Neuron (in vitro differentiated cells): ENCODE results near the gene CCL1.

ENCODE experiments used
- H2AFZ ChIP-seq: one replicate; pipeline ENCODE4 v1.6.1; 2013; ENCODE audit warnings: low read depth, mild to moderate bottlenecking, inconsistent platforms, low read length, moderate library complexity
- H3K27me3 ChIP-seq: one replicate; pipeline ENCODE4 v1.6.1; 2013; ENCODE audit warnings: low read length; ENCODE audit not compliant: insufficient read depth
- H3K36me3 ChIP-seq: one replicate; pipeline ENCODE4 v1.6.1; 2013; ENCODE audit warnings: low read length; ENCODE audit not compliant: insufficient read depth
- H3K4me1 ChIP-seq: one replicate; pipeline ENCODE4 v1.6.1; 2013; ENCODE audit warnings: low read length; ENCODE audit not compliant: insufficient read depth
- H3K4me3 ChIP-seq: 2 replicates; pipeline ENCODE4 v1.5.1; 2013; ENCODE audit warnings: mild to moderate bottlenecking, low read length, moderate library complexity
- H3K9me3 ChIP-seq: one replicate; pipeline ENCODE4 v1.6.1; 2013; ENCODE audit warnings: low read length

CCL1 gene, protein sequence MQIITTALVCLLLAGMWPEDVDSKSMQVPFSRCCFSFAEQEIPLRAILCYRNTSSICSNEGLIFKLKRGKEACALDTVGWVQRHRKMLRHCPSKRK

GRCh38 chr17:34363183-34363661 lies at the start of gene CCL1:
Gene CCL1, minus strand, starts transcription at chr17:34363233. Its CDS starts 72 bp downstream, at chr17:34363161.
- H3K4me1 ChIP-seq = no peaks in the 10 kb centered on the region

DNA sequence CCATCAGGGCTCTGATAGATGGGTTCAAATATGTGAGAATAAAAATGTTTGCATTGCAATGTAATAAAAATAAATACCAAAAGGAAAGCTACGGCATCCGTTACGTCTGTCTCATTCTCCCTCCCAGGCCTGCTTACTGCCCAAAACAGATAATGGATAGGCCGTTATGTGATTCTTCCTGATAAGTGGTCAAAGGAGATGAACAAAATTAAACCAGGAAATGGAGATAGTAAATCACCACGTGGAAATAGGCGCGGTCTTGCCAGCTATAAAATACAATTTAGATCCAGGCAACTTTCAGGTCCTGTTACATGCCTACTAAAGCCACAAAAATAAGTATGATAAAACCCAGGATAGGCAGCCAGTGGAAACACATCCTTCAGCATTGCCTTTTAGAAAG lies 49.5 kb upstream of the CCL1 start:
- Histone ChIP-seq H3K9me3 (no peaks in the 10 kb centered on the region), H3K4me3 (no peak overlapping the region), H3K36me3 (no peaks in the 10 kb centered on the region), H3K4me1 (no peaks in the 10 kb centered on the region), H3K27me3 (no peaks in the 10 kb centered on the region), H2AFZ (no peak overlapping the region)

More at GRCh38 chr17:34363183-34363661, at the start of gene CCL1:
- H3K4me3 ChIP-seq = no peak within 1 kb of the TSS
- H3K36me3 ChIP-seq = no peaks in the 10 kb centered on the region
- H3K27me3 ChIP-seq = no peaks in the 10 kb centered on the region
- H3K9me3 ChIP-seq = no peaks in the 10 kb centered on the region
- H2AFZ ChIP-seq = no peak within 1 kb of the TSS

GRCh38 chr17:34411646-34412421 lies 48.8 kb upstream of the CCL1 start:
- H2AFZ ChIP-seq = no peak overlapping the region
- H3K9me3 ChIP-seq = no peaks in the 10 kb centered on the region
- no peaks in the 10 kb centered on the region for H3K27me3 ChIP-seq
- H3K36me3 ChIP-seq = no peaks in the 10 kb centered on the region
- H3K4me3 ChIP-seq = no peak overlapping the region
- no peaks in the 10 kb centered on the region for H3K4me1 ChIP-seq

- Histone ChIP-seq H3K9me3 (no peaks in the 10 kb centered on the region), H3K4me3 (no peak overlapping the region), H3K36me3 (no peaks in the 10 kb centered on the region), H2AFZ (no peak overlapping the region), H3K4me1 (no peaks in the 10 kb centered on the region), H3K27me3 (no peaks in the 10 kb centered on the region)
Observed at GRCh38 chr17:34409352-34409751, 46.3 kb upstream of the CCL1 start.

DNA sequence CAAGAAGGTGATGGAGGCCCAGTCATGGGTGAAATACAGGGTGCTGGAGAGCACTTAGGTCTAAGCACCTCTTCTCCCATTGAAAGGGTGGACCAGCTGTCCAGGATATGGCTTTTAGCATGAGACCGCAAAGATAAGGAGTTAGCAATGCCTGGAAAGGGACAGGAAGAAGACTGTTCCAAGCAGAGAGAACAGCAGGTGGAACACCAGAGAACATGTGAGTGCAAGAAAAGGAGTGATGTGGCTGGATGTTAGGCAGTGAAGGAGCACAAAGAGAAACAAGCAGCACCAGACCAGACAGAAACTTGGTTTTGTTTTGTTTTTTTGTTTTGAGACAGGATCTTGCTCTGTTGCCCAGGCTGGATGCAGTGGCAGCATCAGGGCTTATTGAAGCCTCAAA lies 45.4 kb upstream of the CCL1 start:
- Histone ChIP-seq H3K9me3 (no peaks in the 10 kb centered on the region), H3K4me1 (no peaks in the 10 kb centered on the region), H3K27me3 (no peaks in the 10 kb centered on the region), H3K36me3 (no peaks in the 10 kb centered on the region), H2AFZ (no peak overlapping the region), H3K4me3 (no peak overlapping the region)

GRCh38 chr17:34406226-34406625 lies 43.2 kb upstream of the CCL1 start:
- no peaks in the 10 kb centered on the region for H3K9me3 ChIP-seq
- H3K27me3 ChIP-seq = no peaks in the 10 kb centered on the region
- no peak overlapping the region for H2AFZ ChIP-seq
- no peaks in the 10 kb centered on the region for H3K36me3 ChIP-seq
- no peaks in the 10 kb centered on the region for H3K4me1 ChIP-seq
- no peak overlapping the region for H3K4me3 ChIP-seq

GRCh38 chr17:34403006-34403405 lies 40.0 kb upstream of the CCL1 start:
- no peaks in the 10 kb centered on the region for H3K9me3 ChIP-seq
- no peaks in the 10 kb centered on the region for H3K27me3 ChIP-seq
- no peaks in the 10 kb centered on the region for H3K36me3 ChIP-seq
- no peak overlapping the region for H3K4me3 ChIP-seq
- no peaks in the 10 kb centered on the region for H3K4me1 ChIP-seq
- no peak overlapping the region for H2AFZ ChIP-seq

DNA sequence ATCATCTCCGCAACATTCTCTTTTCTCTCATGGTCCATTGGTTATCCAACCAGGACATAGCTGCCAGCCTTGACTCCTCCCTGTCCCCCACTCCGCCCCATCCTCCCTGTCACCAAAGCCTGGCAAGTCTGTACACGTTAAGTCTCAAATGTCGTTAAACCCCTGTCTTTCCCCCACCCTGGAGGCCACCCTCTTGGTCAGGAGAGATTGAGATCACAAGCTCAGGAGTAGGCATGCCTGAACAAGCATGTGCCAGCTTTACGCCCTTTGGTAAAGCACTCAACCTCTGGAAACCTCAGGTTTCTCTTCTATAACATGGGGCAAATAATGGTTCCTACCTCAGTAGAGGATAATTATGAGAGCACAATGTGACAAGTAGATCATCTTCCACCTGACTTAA lies 38.1 kb upstream of the CCL1 start:
- no peaks in the 10 kb centered on the region for H3K9me3 ChIP-seq
- H2AFZ ChIP-seq = no peak overlapping the region
- H3K4me3 ChIP-seq = no peak overlapping the region

DNA sequence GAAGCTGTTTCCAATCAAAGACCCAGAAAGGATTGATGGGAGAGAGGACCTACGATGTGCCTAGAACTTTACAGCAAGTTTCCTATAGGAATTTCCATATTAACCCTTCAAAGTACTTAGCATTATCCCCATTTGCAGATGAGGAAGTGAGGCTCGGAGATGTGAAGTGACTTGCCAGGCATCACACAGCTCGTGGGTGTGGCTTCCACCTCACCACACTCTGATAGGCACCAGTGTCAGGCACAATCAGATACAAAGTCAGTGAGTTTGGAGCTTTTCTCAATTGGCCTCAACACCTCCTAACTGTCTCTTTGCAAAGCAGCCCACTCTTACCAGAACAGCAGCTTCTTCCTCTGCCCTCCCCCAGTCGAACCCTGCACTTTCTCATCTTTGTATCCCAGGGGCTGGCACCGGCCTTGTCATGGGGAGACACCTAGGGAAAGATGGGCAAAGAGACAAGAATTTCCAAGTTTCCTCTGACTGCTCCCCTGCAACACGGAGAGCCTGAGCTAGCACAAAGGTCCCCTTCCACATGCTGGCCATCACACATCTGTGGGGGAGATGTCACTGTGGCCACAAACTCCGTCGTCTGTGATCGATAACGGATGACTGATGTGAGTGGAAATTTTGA lies 37.4 kb upstream of the CCL1 start:
- no peaks in the 10 kb centered on the region for H3K36me3 ChIP-seq
- H2AFZ ChIP-seq = no peak overlapping the region
- no peaks in the 10 kb centered on the region for H3K27me3 ChIP-seq
- no peaks in the 10 kb centered on the region for H3K4me1 ChIP-seq
- no peaks in the 10 kb centered on the region for H3K9me3 ChIP-seq
- H3K4me3 ChIP-seq = no peak overlapping the region

More for the DNA sequence above, 38.1 kb upstream of the CCL1 start:
- no peaks in the 10 kb centered on the region for H3K4me1 ChIP-seq
- no peaks in the 10 kb centered on the region for H3K27me3 ChIP-seq
- no peaks in the 10 kb centered on the region for H3K36me3 ChIP-seq

DNA sequence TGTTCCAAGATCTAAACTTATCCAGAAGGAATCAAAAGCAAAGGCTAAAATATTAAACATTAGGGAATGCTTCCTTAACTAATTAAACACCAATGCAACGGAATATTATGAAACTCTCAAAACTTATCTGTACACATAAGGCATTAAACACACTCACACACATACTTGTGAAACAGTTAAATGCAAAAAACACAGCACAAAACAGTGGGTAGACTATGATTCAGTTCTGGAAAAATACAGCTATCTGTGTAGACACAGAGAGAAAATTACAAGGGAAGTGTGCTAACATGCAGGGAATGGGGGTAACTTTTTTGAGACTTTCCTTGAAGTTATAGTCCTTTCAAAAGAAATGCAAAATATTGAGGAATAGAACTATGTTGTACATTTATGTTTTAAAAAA lies 36.7 kb upstream of the CCL1 start:
- no peaks in the 10 kb centered on the region for H3K27me3 ChIP-seq

GRCh38 chr17:34398990-34399389 lies 36.0 kb upstream of the CCL1 start:
- no peak overlapping the region for H2AFZ ChIP-seq
- no peak overlapping the region for H3K4me3 ChIP-seq
- H3K9me3 ChIP-seq = no peaks in the 10 kb centered on the region
- H3K36me3 ChIP-seq = no peaks in the 10 kb centered on the region
- H3K27me3 ChIP-seq = no peaks in the 10 kb centered on the region
- no peaks in the 10 kb centered on the region for H3K4me1 ChIP-seq

More for the DNA sequence above, 36.7 kb upstream of the CCL1 start:
- Histone ChIP-seq H2AFZ (no peak overlapping the region), H3K36me3 (no peaks in the 10 kb centered on the region), H3K4me1 (no peaks in the 10 kb centered on the region), H3K4me3 (no peak overlapping the region), H3K9me3 (no peaks in the 10 kb centered on the region)

- Histone ChIP-seq H3K4me3 (no peak overlapping the region), H3K27me3 (no peaks in the 10 kb centered on the region), H3K36me3 (no peaks in the 10 kb centered on the region), H3K4me1 (no peaks in the 10 kb centered on the region), H2AFZ (no peak overlapping the region), H3K9me3 (no peaks in the 10 kb centered on the region)
Observed at GRCh38 chr17:34397265-34397664, 34.2 kb upstream of the CCL1 start.

DNA sequence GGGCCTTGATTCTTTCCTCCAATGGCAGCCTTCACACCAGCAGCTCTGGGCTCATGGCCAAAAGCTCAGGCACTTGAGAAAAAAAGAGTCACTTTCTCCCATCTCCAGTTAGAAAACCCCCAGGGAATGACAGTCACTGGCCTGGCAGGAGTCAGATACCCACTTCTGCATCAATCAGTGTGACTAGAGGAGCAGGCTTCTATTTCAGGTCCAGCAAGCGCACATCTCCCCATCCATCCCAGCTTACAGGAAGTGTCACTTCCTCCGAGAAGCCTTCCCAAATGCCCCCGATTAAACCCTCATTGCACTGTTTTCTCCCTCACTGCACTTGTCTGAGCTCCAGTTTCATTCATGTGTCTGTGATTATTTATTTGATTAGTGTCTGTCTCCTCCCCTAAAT lies 30.4 kb upstream of the CCL1 start:
- no peaks in the 10 kb centered on the region for H3K36me3 ChIP-seq
- H2AFZ ChIP-seq = no peak overlapping the region
- H3K4me1 ChIP-seq = no peaks in the 10 kb centered on the region
- no peak overlapping the region for H3K4me3 ChIP-seq
- no peaks in the 10 kb centered on the region for H3K9me3 ChIP-seq
- H3K27me3 ChIP-seq = no peaks in the 10 kb centered on the region
